SK-N-DZ (cell line): ENCODE results near the gene CEP43. TPM values are rescaled to one million over a fixed set of nuclear protein-coding genes. Genes with fewer than 3 reads are reported as not detected.

ENCODE experiments used
- DNase-seq: peaks from one replicate; pipeline ENCODE4 v3.0.0-alpha.2; 2015; ENCODE audit warnings: low spot score
- polyA plus RNA-seq, 2 experiments: library from polyadenylated mRNA; depleted of rRNA; stranded (reverse); fragments of >200 nt; gene quantifications; 2 replicates each; pipeline ENCODE4 v1.2.3, GENCODE V29; 2014

CEP43 gene, protein sequence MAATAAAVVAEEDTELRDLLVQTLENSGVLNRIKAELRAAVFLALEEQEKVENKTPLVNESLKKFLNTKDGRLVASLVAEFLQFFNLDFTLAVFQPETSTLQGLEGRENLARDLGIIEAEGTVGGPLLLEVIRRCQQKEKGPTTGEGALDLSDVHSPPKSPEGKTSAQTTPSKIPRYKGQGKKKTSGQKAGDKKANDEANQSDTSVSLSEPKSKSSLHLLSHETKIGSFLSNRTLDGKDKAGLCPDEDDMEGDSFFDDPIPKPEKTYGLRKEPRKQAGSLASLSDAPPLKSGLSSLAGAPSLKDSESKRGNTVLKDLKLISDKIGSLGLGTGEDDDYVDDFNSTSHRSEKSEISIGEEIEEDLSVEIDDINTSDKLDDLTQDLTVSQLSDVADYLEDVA
- 33.1 and 38.1 TPM in 2 replicates for polyA plus RNA-seq (2014; cell fraction: cytosol; rRNA removed)
- polyA plus RNA-seq (2014; cell fraction: nucleus; rRNA removed) = 48.7 and 63.1 TPM in 2 replicates

DNA sequence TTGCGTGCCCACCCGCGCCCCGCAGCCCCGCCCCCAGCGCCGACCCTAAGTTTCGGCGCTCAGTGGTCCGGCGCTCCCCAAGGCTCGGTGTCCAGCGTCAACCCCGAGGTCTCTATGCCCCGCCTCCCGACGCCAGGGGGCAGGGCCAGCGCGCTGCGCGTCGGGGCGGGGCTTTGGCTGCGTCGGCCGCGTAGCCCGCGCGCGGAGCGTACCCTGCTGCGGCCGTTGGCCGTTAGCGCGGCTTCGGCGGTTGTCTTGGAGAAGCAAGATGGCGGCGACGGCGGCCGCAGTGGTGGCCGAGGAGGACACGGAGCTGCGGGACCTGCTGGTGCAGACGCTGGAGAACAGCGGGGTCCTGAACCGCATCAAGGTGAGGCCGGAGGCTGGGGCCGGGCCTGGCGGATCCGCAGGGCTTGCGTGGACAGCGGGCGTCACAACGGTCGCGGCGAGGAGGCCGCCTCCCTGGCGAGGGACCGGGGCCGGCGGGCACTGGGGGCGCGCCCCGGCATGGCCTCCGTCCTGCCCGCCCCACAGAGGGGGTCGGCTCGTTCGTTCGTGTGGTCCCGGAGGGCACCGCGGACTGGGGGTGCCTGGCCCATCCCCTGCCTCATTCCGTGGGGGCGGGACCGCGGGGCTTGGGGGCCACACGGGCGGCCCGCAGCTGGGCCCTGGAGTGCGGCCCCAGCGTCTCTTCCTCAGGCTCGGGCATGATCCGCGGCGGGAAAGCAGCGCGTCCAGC, at the start of gene CEP43:
TSS of gene CEP43 (plus strand) at position 253 of the 739 bp plus-strand sequence. CDS start at position 269, 16 bp downstream.
- peak; percentile 95 for DNase-seq

DNA sequence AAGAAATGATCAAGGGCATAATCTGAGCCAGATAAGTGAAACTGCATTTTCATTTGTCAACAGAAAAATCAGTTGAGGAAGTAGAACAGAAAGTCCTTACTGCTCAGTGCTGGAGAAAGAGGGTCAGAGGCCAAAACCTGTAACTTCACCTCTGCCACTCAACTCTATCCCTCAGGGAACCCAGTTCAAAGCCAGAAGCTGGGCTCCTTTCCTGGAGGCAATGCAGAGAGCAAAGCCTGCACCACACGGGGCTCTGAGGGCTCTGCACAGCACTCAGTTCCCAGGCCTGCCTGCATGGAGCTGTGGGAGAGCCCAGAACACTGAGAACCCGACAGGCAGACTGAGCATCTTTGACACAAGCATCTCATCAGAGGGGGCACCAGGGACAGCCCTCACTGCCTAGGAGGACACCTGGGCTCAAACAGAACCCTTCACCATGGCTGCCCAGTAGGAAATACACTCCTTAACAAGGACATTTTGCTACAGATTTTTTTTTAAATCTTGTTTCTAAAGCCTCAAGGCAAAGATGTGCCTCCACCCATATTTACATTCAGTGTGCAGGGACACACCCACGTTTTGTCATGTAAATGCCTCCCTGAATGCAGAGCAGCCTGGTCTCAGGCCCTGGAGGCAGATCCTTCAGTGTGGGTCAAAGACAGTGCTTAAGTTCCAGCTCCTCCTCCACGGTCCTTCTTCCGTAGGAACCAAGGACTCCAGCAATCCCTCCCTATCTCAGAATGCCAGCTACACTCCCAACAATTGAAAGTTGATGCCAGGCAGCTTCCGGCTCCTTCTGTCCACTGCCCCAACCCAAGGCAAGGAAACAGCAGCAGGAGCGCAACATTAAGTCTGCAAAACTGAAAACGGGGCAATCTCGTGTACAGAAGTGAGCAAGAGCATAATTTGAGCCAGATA, 49.4 kb upstream of the CEP43 start:
- no peak for DNase-seq

DNA sequence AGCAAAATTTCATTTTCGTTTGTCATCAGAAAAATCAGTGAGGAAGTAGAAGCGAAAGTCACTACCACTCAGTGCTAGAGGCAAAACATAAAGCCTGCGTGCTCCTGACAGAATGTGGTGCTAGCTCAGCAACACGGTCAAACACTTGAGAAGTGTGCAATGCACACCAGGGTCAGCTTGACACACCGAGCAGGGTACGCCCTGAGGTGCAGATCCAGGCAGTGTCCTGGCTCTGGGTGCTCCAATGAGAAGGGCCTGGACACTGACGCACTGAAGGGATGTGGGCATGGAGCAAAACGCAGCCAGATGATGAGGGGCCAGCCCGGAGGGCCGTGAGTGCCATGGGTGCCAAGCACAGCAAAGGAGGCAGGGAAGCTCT, 48.8 kb upstream of the CEP43 start:
- DNase-seq = no peak

GRCh38 chr6:166950892-166951669, 48.1 kb upstream of the CEP43 start:
- peak; percentile 52 for DNase-seq

DNA sequence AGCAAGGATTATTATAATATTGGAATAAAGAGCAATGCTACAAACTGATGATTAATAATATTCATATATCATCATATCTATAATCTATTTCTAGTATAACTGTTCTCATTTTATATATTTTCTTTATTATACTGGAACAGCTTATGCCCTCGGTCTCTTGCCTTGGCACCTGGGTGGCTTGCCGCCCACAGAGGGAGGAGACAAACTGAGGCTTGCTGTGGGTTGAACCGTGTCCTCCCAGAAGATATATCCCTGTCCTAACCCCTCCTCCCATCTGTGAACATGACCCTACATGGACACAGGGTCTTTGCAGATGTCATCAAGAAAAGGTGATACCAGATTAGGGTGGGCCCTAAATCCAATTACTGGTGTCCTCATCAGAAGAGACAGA, 47.5 kb upstream of the CEP43 start:
- no peak for DNase-seq

GRCh38 chr6:166952121-166952520, 47.1 kb upstream of the CEP43 start:
- no peak for DNase-seq

- DNase-seq = no peak
These were observed 46.4 kb upstream of the CEP43 start for GRCh38 chr6:166952567-166953486.

GRCh38 chr6:166954118-166954713, 45.0 kb upstream of the CEP43 start:
- DNase-seq = no peak

DNA sequence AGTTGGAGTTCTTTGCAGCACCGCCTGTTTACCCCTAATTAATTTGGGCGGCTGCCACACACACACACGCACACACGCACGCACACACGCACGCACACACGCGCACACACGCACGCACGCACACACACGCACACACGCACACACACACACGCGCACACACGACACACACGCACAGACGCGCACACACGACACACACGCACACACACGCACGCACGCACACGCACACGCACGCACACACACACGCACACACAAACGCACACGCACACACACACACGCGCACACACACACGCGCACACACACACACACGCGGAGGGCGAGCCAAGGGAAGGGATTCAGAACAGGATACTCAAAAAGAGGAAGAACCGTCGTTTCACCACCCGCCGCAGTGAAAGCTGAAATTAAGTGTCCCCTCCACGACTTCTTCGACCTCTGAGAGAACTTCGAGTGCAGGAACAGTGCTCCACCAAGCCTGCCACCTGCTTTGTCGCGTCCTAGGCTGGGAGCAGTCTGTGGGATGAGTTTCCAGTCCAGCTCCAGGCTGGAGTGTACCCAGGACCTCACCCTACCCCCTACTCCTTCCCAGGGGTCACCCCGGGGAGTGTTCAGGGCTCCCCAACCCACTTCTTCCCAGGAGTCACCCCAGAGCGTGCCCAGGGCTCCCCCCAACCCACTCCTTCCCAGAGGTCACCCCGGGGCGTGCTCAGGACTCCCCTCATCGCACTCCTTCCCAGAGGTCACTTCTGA, 43.9 kb upstream of the CEP43 start:
- no peak for DNase-seq

GRCh38 chr6:166955865-166956443, 43.2 kb upstream of the CEP43 start:
- no peak for DNase-seq

DNA sequence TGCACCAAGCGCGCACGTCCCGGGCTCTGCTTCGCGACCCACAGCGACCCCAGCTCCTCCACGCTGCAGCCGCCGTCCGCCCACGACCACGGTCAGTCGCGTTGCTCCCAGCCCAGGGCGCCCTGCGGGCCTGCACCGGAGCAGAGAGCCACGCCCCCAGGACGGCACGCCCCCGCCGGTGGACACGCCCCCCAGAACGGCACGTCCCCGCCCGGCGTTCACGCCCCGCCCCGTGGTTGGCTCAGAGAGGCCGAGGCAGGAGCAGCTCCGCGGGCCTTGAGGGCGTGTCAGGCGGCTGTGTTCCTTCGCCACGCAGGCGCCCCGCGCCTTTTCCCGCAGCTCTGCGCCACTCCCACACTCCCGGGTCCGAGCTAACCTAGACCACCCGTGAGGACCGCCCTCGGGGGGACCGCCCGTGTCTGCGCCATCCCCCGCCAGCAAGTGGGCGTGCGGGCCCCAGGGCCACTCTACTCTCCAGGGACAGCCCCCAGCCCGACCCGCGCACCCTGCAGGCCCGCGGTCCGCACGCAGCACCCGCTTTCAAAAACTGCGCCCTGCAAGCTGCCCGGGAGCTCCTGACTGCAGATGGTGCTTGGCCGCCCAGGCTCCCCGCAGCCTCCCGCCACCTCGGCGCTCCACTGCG, 42.6 kb upstream of the CEP43 start, which contains the start of gene RNASET2:
TSS of gene RNASET2 (minus strand) at position 107 of the 643 bp plus-strand sequence. CDS start 368 bp downstream, outside the sequence.
- peak; percentile 89 for DNase-seq

- DNase-seq = peak; percentile 24
These were observed 42.0 kb upstream of the CEP43 start for GRCh38 chr6:166957087-166957804.

- DNase-seq = no peak
These were observed 41.5 kb upstream of the CEP43 start for GRCh38 chr6:166957805-166958076.

DNA sequence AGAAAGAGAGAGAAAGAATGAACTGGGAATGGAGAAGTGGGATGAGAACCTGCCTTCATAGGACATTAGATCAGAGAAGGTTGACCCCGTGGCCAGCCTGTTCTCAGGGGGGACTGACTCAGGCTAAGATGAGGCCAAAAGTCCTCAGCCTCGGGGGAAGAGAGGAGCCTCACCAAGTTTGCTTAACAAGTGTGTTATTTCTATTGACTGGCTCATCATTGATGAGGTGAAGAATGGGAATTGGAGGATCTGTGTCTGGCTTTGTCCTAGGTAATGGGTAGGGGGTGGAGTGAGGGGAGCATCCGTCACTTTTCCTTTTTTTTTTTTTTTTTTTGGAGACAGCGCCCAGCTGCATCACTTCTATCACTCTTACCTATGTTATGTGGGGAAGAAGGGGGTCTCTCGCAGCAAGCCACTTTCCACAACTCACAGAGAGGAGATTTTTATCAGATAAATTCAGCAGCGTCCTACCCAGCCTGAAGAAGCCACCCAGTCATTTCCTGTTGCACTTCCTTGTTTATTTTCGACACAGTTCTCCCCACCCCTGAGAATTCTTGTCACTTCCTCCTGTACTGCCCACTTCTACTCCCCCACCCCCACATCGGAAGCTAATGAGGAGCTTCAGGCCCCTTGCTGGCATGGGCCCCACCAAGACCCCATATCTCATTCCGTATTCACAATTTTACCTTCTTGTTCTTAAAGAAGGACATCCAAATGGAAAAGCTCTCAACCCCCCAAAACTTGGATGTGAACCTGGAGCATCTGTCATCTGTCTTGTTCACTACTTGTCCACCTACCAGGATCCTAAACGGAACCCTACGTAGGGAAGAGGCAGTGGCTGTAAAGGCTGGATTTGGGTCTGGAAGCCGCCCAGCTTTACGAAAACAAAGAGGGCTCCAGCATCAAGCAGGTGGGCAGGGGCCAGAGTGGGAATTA, 40.0 kb upstream of the CEP43 start:
- DNase-seq = no peak

DNA sequence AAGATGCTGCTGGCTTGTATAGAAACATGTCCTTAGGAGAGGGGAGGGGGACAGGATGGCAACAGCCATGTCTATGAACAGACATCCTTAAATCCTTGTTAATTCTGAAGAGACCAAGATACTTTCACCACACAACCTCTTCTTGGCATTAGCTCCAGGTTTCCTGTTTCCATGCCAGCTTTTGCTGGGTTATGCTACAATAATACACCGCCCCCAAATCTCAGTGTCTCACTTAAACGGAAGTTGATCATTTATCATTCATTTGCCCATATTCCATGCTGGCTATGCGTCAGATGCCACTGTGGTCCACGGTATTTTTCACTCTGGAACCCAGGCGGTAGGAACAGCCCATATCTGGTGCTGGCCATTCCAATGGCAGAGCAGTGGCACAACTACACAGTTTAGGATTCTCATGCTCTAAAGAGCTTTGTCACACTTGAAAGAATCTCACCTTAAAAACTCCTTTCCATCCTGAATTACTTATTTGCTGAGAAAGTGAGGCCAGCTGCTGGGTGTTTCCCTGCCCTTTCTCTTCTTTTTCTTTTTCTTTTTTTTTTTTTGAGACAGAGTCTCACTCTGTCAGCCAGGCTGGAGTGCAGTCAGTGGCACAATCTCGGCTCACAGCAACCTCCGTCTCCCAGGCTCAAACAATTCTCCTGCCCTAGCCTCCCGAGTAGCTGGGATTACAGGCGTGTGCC, 39.1 kb upstream of the CEP43 start:
- no peak for DNase-seq
